NCI-H226 (cell line): ENCODE results near the gene RNU1-1.
A peak's percentile ranks its signal among the peaks of the same experiment; 100 is the strongest.
"Not testable (repeated sequence)": the region's sequence is repeated elsewhere in the genome, so short reads cannot be mapped to it uniquely, and the experiment has no call there.

Experiments
- DNase-seq: peaks from one replicate; pipeline ENCODE4 v3.0.0-alpha.2; 2015

RNU1-1 gene

GRCh38 chr1:16521288-16521583, 7.2 kb upstream of the RNU1-1 start:
- no peak for DNase-seq

GRCh38 chr1:16520435-16521287, 6.6 kb upstream of the RNU1-1 start:
- not testable (repeated sequence) for DNase-seq

GRCh38 chr1:16519255-16519951, 5.3 kb upstream of the RNU1-1 start:
- peak; percentile 47 for DNase-seq

GRCh38 chr1:16518913-16519254, 4.8 kb upstream of the RNU1-1 start:
- DNase-seq: not testable (repeated sequence)

- not testable (repeated sequence) for DNase-seq
Observed at GRCh38 chr1:16516694-16517410, 2.8 kb upstream of the RNU1-1 start.

GRCh38 chr1:16513412-16514106, 526 bp downstream of the RNU1-1 start:
- DNase-seq: peak; percentile 93

- not testable (repeated sequence) for DNase-seq
Observed at GRCh38 chr1:16512624-16513411, 1.3 kb downstream of the RNU1-1 start.

- not testable (repeated sequence) for DNase-seq
Observed at GRCh38 chr1:16511926-16512325, 2.2 kb downstream of the RNU1-1 start.

GRCh38 chr1:16508861-16509445, 5.1 kb downstream of the RNU1-1 start:
- not testable (repeated sequence) for DNase-seq

GRCh38 chr1:16506364-16507136, 7.5 kb downstream of the RNU1-1 start:
- DNase-seq: peak; percentile 14

- not testable (repeated sequence) for DNase-seq
Observed at GRCh38 chr1:16505870-16506269, 8.2 kb downstream of the RNU1-1 start.

GRCh38 chr1:16503494-16503893, 10.6 kb downstream of the RNU1-1 start:
- DNase-seq: no peak

GRCh38 chr1:16501446-16501845, 12.6 kb downstream of the RNU1-1 start:
- DNase-seq: not testable (repeated sequence)

- DNase-seq: not testable (repeated sequence)
Observed at GRCh38 chr1:16500975-16501374, 13.1 kb downstream of the RNU1-1 start.

GRCh38 chr1:16500466-16500865, 13.6 kb downstream of the RNU1-1 start:
- DNase-seq: not testable (repeated sequence)

- peak; percentile 75 for DNase-seq
Observed at GRCh38 chr1:16498573-16499413, 15.3 kb downstream of the RNU1-1 start.

- not testable (repeated sequence) for DNase-seq
Observed at GRCh38 chr1:16498047-16498446, 16.0 kb downstream of the RNU1-1 start.

- not testable (repeated sequence) for DNase-seq
Observed at GRCh38 chr1:16497474-16497904, 16.6 kb downstream of the RNU1-1 start.

- DNase-seq: not testable (repeated sequence)
Observed at GRCh38 chr1:16493731-16494130, 20.4 kb downstream of the RNU1-1 start.

- not testable (repeated sequence) for DNase-seq
Observed at GRCh38 chr1:16492937-16493336, 21.1 kb downstream of the RNU1-1 start.
